Astrocyte (in vitro differentiated cells and primary cell): ENCODE data around the gene IGSF21. TPM values are rescaled to one million over a fixed set of nuclear protein-coding genes. Genes with fewer than 3 reads are reported as not detected.

ENCODE experiments used
- DNase-seq: peaks from one replicate; pipeline ENCODE4 v3.0.0-alpha.2; 2010; ENCODE audit warnings: low read depth
- FAIRE-seq: peaks from 2 replicates; lab custom pipeline; 2011; peaks lifted over from hg19 to GRCh38; lab: Jason Lieb, UNC
- H2AFZ ChIP-seq: 2 replicates; pipeline ENCODE4 v1.6.0; 2012; ENCODE audit warnings: low read depth, low read length, inconsistent platforms
- H3K27ac ChIP-seq: 2 replicates; pipeline ENCODE4 v1.5.1; 2011; ENCODE audit warnings: low read depth, low read length, inconsistent platforms
- H3K27me3 ChIP-seq: 2 replicates; pipeline ENCODE4 v1.6.0; 2011; ENCODE audit warnings: low read length, inconsistent platforms; ENCODE audit not compliant: insufficient read depth
- H3K36me3 ChIP-seq: 2 replicates; pipeline ENCODE4 v1.5.1; 2011; ENCODE audit warnings: low read length, inconsistent platforms; ENCODE audit not compliant: insufficient read depth
- H3K4me1 ChIP-seq: 2 replicates; pipeline ENCODE4 v1.5.1; 2011; ENCODE audit warnings: low read length, inconsistent platforms; ENCODE audit not compliant: insufficient read depth
- H3K4me2 ChIP-seq: 2 replicates; pipeline ENCODE4 v1.6.0; 2012; ENCODE audit warnings: low read length, inconsistent platforms
- H3K4me3 ChIP-seq: 2 replicates; pipeline ENCODE4 v1.5.1; 2011; ENCODE audit warnings: low read depth, mild to moderate bottlenecking, low read length, inconsistent platforms; ENCODE audit not compliant: insufficient read depth
- H3K79me2 ChIP-seq: 2 replicates; pipeline ENCODE4 v1.6.0; 2012; ENCODE audit warnings: mild to moderate bottlenecking, low read length, inconsistent platforms; ENCODE audit not compliant: insufficient read depth
- H3K9ac ChIP-seq: 2 replicates; pipeline ENCODE4 v1.6.0; 2012; ENCODE audit warnings: mild to moderate bottlenecking, low read length, inconsistent platforms
- H3K9me3 ChIP-seq: 2 replicates; pipeline ENCODE4 v1.5.1; 2012; ENCODE audit warnings: low read depth, mild to moderate bottlenecking, low read length, inconsistent platforms; ENCODE audit not compliant: insufficient read depth
- H4K20me1 ChIP-seq: 2 replicates; pipeline ENCODE4 v1.6.0; 2012; ENCODE audit warnings: low read length, inconsistent platforms; ENCODE audit not compliant: insufficient read depth
- H3K27ac Mint-ChIP-seq: one replicate; pipeline ENCODE4 v1.8.0; 2021; ENCODE audit warnings: mild to moderate bottlenecking, mixed read lengths; ENCODE audit not compliant: unreplicated experiment
- H3K27me3 Mint-ChIP-seq: one replicate; pipeline ENCODE4 v1.8.0; 2021; ENCODE audit warnings: low read depth, mixed read lengths; ENCODE audit not compliant: unreplicated experiment
- H3K36me3 Mint-ChIP-seq: one replicate; pipeline ENCODE4 v1.8.0; 2021; ENCODE audit warnings: low read depth, mixed read lengths; ENCODE audit not compliant: unreplicated experiment
- H3K4me1 Mint-ChIP-seq: one replicate; pipeline ENCODE4 v1.8.0; 2021; ENCODE audit warnings: low read depth, mixed read lengths; ENCODE audit not compliant: unreplicated experiment
- H3K4me3 Mint-ChIP-seq: one replicate; pipeline ENCODE4 v1.8.0; 2021; ENCODE audit warnings: mild to moderate bottlenecking, moderate library complexity, mixed read lengths; ENCODE audit not compliant: unreplicated experiment
- H3K9me3 Mint-ChIP-seq: one replicate; pipeline ENCODE4 v1.8.0; 2021; ENCODE audit warnings: mild to moderate bottlenecking, mixed read lengths; ENCODE audit not compliant: unreplicated experiment
- EZH2 ChIP-seq: IDR thresholded peaks from 2 replicates; pipeline ENCODE4 v1.6.1; 2012; ENCODE audit warnings: mild to moderate bottlenecking, low read length, inconsistent platforms; ENCODE audit not compliant: insufficient read depth
- total RNA-seq: library from RNA; stranded (reverse); gene quantifications from 2 replicates; pipeline ENCODE4 v1.2.1, GENCODE V29; 2021
- TF ChIP-seq, protein P1 (sequence below): IDR thresholded peaks from 2 replicates; pipeline ENCODE4 v1.5.1; 2011; ENCODE audit warnings: low read depth, mild to moderate bottlenecking, inconsistent platforms, low read length, moderate library complexity; ENCODE audit not compliant: insufficient read depth

IGSF21 gene
- total RNA-seq, 1 donor from 2014 or later, result not detected

GRCh38 chr1:18072066-18072465 is 35.5 kb upstream of the IGSF21 start:
- H2AFZ ChIP-seq, result no peak overlapping the region
- no peak for TF ChIP-seq EZH2
- TF ChIP-seq, protein P1, sequence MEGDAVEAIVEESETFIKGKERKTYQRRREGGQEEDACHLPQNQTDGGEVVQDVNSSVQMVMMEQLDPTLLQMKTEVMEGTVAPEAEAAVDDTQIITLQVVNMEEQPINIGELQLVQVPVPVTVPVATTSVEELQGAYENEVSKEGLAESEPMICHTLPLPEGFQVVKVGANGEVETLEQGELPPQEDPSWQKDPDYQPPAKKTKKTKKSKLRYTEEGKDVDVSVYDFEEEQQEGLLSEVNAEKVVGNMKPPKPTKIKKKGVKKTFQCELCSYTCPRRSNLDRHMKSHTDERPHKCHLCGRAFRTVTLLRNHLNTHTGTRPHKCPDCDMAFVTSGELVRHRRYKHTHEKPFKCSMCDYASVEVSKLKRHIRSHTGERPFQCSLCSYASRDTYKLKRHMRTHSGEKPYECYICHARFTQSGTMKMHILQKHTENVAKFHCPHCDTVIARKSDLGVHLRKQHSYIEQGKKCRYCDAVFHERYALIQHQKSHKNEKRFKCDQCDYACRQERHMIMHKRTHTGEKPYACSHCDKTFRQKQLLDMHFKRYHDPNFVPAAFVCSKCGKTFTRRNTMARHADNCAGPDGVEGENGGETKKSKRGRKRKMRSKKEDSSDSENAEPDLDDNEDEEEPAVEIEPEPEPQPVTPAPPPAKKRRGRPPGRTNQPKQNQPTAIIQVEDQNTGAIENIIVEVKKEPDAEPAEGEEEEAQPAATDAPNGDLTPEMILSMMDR, result no peak
- Mint-ChIP-seq H3K4me1 (peaks cover 3% of the 10 kb centered on the region), H3K27me3 (peaks cover 82% of the 10 kb centered on the region), H3K36me3 (no peaks in the 10 kb centered on the region), H3K9me3 (peaks cover 2% of the 10 kb centered on the region), H3K27ac (no peak overlapping the region), H3K4me3 (no peak overlapping the region)
- no peaks in the 10 kb centered on the region for H3K36me3 ChIP-seq
- H4K20me1 ChIP-seq, result no peaks in the 10 kb centered on the region
- H3K27me3 ChIP-seq, result peaks cover 3% of the 10 kb centered on the region
- no peak overlapping the region for H3K27ac ChIP-seq
- H3K4me1 ChIP-seq, result no peaks in the 10 kb centered on the region
- FAIRE-seq (no peak), DNase-seq (no peak)
- H3K4me2 ChIP-seq, result no peak overlapping the region
- H3K4me3 ChIP-seq, result no peak overlapping the region
- H3K9me3 ChIP-seq, result no peaks in the 10 kb centered on the region
- H3K79me2 ChIP-seq, result no peaks in the 10 kb centered on the region
- no peak overlapping the region for H3K9ac ChIP-seq

GRCh38 chr1:18073066-18073642 is 34.4 kb upstream of the IGSF21 start:
- Mint-ChIP-seq H3K27me3 (peaks cover 83% of the 10 kb centered on the region), H3K36me3 (no peaks in the 10 kb centered on the region), H3K9me3 (no peaks in the 10 kb centered on the region), H3K27ac (no peak overlapping the region), H3K4me1 (no peaks in the 10 kb centered on the region), H3K4me3 (no peak overlapping the region)
- TF ChIP-seq EZH2, result no peak
- TF ChIP-seq, protein P1, result no peak
- H3K4me1 ChIP-seq, result no peaks in the 10 kb centered on the region
- no peak overlapping the region for H3K27ac ChIP-seq
- no peak overlapping the region for H3K4me3 ChIP-seq
- FAIRE-seq, result no peak
- H3K4me2 ChIP-seq, result no peak overlapping the region
- H3K9me3 ChIP-seq, result no peaks in the 10 kb centered on the region
- H3K79me2 ChIP-seq, result no peaks in the 10 kb centered on the region
- no peak overlapping the region for H3K9ac ChIP-seq
- H2AFZ ChIP-seq, result no peak overlapping the region
- H3K27me3 ChIP-seq, result peaks cover 3% of the 10 kb centered on the region
- DNase-seq, result no peak
- H3K36me3 ChIP-seq, result no peaks in the 10 kb centered on the region
- no peaks in the 10 kb centered on the region for H4K20me1 ChIP-seq

- Mint-ChIP-seq H3K27me3 (peaks cover 79% of the 10 kb centered on the region), H3K9me3 (no peaks in the 10 kb centered on the region), H3K4me3 (no peak overlapping the region), H3K36me3 (no peaks in the 10 kb centered on the region), H3K4me1 (peaks cover 2% of the 10 kb centered on the region), H3K27ac (no peak overlapping the region)
- no peak overlapping the region for H3K4me2 ChIP-seq
- no peak overlapping the region for H3K4me3 ChIP-seq
- H2AFZ ChIP-seq, result no peak overlapping the region
- H3K79me2 ChIP-seq, result no peaks in the 10 kb centered on the region
- H4K20me1 ChIP-seq, result no peaks in the 10 kb centered on the region
- H3K27ac ChIP-seq, result no peak overlapping the region
- H3K4me1 ChIP-seq, result no peaks in the 10 kb centered on the region
- no peak for FAIRE-seq
- no peaks in the 10 kb centered on the region for H3K9me3 ChIP-seq
- TF ChIP-seq, protein P1, result no peak
- no peak for TF ChIP-seq EZH2
- no peaks in the 10 kb centered on the region for H3K36me3 ChIP-seq
- H3K27me3 ChIP-seq, result peaks cover 3% of the 10 kb centered on the region
- H3K9ac ChIP-seq, result no peak overlapping the region
- DNase-seq, result no peak
Observed at GRCh38 chr1:18077657-18078215, 29.9 kb upstream of the IGSF21 start.
